Measurements from ENCODE around the gene CDH26. TPM values are rescaled to one million over a fixed set of nuclear protein-coding genes. Genes with fewer than 3 reads are reported as not detected.

The CDH26 gene
- total and polyA plus RNA-seq, 9 of the 15 experiments (the other 6 are each of a cell fraction or from before 2014, with no cell fraction given), result 0.07 to 0.13 (median 0.10) TPM; not detected in 4

- TF ChIP-seq CLOCK (CRISPR knock-in tag; IDR thresholded peaks at IDR 0.05; ENCODE audit: borderline replicate concordance), result no peak
- TF ChIP-seq PHB2 (IDR thresholded peaks at IDR 0.05; ENCODE audit: low read depth), result no peak
- TF ChIP-seq ZNF76 (CRISPR knock-in tag; IDR thresholded peaks at IDR 0.05; ENCODE audit: borderline replicate concordance), result no peak
- no peak for TF ChIP-seq ZBED1 (IDR thresholded peaks at IDR 0.05)
- TF ChIP-seq ZNF77 (CRISPR knock-in tag; IDR thresholded peaks at IDR 0.05), result no peak
- TF ChIP-seq KLF6 (CRISPR knock-in tag; IDR thresholded peaks at IDR 0.05; ENCODE audit: borderline replicate concordance), result no peak
- no peak for TF ChIP-seq MLX (CRISPR knock-in tag; conservative IDR thresholded peaks at IDR 0.05)
Measured at GRCh38 chr20:59925359-59925758, 32.9 kb upstream of the CDH26 start (continued).

- Histone ChIP-seq H3K27ac (ENCODE audit: extremely low read depth, low read depth, low read length) (no peak overlapping the region), H3K36me3 (ENCODE audit: control insufficient read depth, insufficient read depth, low read length) (no peaks in the 10 kb centered on the region), H3K9ac (ENCODE audit: insufficient read depth in 1 of 2, low read depth in 2 of 2, low read length in 2 of 2) (no peak overlapping the region), H3K4me2 (ENCODE audit: insufficient read depth, low read length) (no peak overlapping the region), H3K4me1 (replicated peaks in 1 of 2; ENCODE audit: control insufficient read depth in 2 of 2, insufficient read depth in 2 of 2, low read length in 2 of 2) (no peaks in the 10 kb centered on the region), H4K20me1 (replicated peaks; ENCODE audit: control insufficient read depth, insufficient read depth, low read length) (no peaks in the 10 kb centered on the region), H2AFZ (ENCODE audit: low read depth, low read length) (no peak overlapping the region), H3K79me2 (ENCODE audit: control insufficient read depth, insufficient read depth, low read length) (no peaks in the 10 kb centered on the region), H3K27me3 (ENCODE audit: control insufficient read depth in 2 of 2, insufficient read depth in 2 of 2, low read length in 2 of 2) (no peaks in the 10 kb centered on the region), H3K4me3 (no peak overlapping the region), H3K9me3 (replicated peaks; ENCODE audit: control insufficient read depth, insufficient read depth, low read depth, low read length) (no peaks in the 10 kb centered on the region), H3K9me1 (ENCODE audit: control insufficient read depth, insufficient read depth, low read length) (no peaks in the 10 kb centered on the region)
- no peak for FAIRE-seq
- TF ChIP-seq KHSRP (IDR thresholded peaks at IDR 0.05) (no peak), ZNF764 (CRISPR knock-in tag; IDR thresholded peaks at IDR 0.05; ENCODE audit: low read depth) (no peak), HSF4 (CRISPR knock-in tag; IDR thresholded peaks at IDR 0.05; ENCODE audit: borderline replicate concordance) (no peak), CLOCK (CRISPR knock-in tag; IDR thresholded peaks at IDR 0.05; ENCODE audit: borderline replicate concordance) (no peak), COPS2 (conservative IDR thresholded peaks at IDR 0.05) (no peak), NFIX (CRISPR knock-in tag; IDR thresholded peaks at IDR 0.05; ENCODE audit: low read depth) (no peak), RAD21 (CRISPR knock-in tag; conservative IDR thresholded peaks at IDR 0.05 in 1 of 2, IDR thresholded peaks at IDR 0.05 in 1 of 2) (no peak), ZEB2 (IDR thresholded peaks at IDR 0.05) (no peak), SMAD2 (IDR thresholded peaks at IDR 0.05; ENCODE audit: low read depth, low read length) (no peak)
- TF ChIP-seq, protein P1, sequence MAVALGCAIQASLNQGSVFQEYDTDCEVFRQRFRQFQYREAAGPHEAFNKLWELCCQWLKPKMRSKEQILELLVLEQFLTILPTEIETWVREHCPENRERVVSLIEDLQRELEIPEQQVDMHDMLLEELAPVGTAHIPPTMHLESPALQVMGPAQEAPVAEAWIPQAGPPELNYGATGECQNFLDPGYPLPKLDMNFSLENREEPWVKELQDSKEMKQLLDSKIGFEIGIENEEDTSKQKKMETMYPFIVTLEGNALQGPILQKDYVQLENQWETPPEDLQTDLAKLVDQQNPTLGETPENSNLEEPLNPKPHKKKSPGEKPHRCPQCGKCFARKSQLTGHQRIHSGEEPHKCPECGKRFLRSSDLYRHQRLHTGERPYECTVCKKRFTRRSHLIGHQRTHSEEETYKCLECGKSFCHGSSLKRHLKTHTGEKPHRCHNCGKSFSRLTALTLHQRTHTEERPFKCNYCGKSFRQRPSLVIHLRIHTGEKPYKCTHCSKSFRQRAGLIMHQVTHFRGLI (CRISPR knock-in tag; IDR thresholded peaks at IDR 0.05), result no peak
- BruUV-seq (replicated peaks), result no TSS peak
- intact Hi-C loops (cut with micrococcal nuclease) (no loop called here), in situ Hi-C loops (cut with MboI) (no loop called here)
- ChIA-PET POLR2A (no interaction called here), CTCF (ENCODE audit: low intra/inter-chr PET ratio) (no interaction called here)
- ATAC-seq, result no peak
- no peak for DNase-seq (ENCODE audit: extremely low read depth in 1 of 4, low spot score in 3 of 4)
Measured at GRCh38 chr20:59925899-59926298, 32.3 kb upstream of the CDH26 start.
